Glutamatergic neuron (in vitro differentiated cells): ENCODE results near the gene SNX6. TPM values are rescaled to one million over a fixed set of nuclear protein-coding genes. Genes with fewer than 3 reads are reported as not detected.

Source experiments
- DNase-seq: peaks from one replicate; pipeline ENCODE4 v3.0.0; 2022
- H3K27ac Mint-ChIP-seq: one replicate; pipeline ENCODE4 v1.8.0; 2020; ENCODE audit warnings: mild to moderate bottlenecking, mixed read lengths, inconsistent platforms; ENCODE audit not compliant: unreplicated experiment
- H3K27me3 Mint-ChIP-seq: one replicate; pipeline ENCODE4 v1.8.0; 2020; ENCODE audit warnings: mild to moderate bottlenecking, moderate library complexity, mixed read lengths, inconsistent platforms; ENCODE audit not compliant: unreplicated experiment
- H3K36me3 Mint-ChIP-seq: one replicate; pipeline ENCODE4 v1.8.0; 2020; ENCODE audit warnings: mild to moderate bottlenecking, mixed read lengths, inconsistent platforms; ENCODE audit not compliant: unreplicated experiment
- H3K4me1 Mint-ChIP-seq: one replicate; pipeline ENCODE4 v1.8.0; 2020; ENCODE audit warnings: mild to moderate bottlenecking, low read depth, mixed read lengths, inconsistent platforms; ENCODE audit not compliant: unreplicated experiment
- H3K4me3 Mint-ChIP-seq: one replicate; pipeline ENCODE4 v1.8.0; 2020; ENCODE audit warnings: mild to moderate bottlenecking, mixed read lengths, inconsistent platforms; ENCODE audit not compliant: unreplicated experiment
- H3K9me3 Mint-ChIP-seq: one replicate; pipeline ENCODE4 v1.8.0; 2020; ENCODE audit warnings: mild to moderate bottlenecking, moderate library complexity, mixed read lengths, inconsistent platforms; ENCODE audit not compliant: unreplicated experiment
- total RNA-seq: library from RNA; stranded (reverse); fragmentation: NEBNext Ultra II Directional; extraction: Animal tissue kit (Norgen Biotek cat#: 25700); gene quantifications from one replicate; pipeline ENCODE4 v1.2.1, GENCODE V29; 2021; ENCODE audit not compliant: unreplicated experiment
- TF ChIP-seq, protein P1 (sequence below): fragments of 200-600 bp; sonication (generic); IDR thresholded peaks from one replicate; pipeline ENCODE4 v1.5.0; 2021; ENCODE audit not compliant: partially characterized antibody, unreplicated experiment

Gene SNX6
- total RNA-seq, 1 donor from 2014 or later, result 71.3 TPM

DNA sequence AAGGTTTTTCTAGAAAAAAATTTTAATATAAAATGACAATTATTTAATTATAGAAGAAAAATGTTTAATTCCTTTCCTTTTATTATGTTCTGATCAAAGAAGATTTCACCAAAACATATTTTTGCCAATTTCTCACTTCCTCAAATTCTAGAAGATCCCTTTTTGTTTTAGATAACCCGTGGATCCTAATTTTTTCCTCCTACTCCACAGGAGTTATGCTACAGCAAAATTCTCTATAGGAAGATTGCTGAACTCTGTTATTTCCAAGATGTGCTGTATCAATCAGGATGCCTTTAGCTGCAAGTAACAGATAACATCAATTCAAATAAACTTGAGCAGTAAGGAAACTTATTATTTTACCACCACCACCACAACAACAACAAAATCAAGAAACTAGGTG is 3.8 kb upstream of the SNX6 start:
- TF ChIP-seq, protein P1, sequence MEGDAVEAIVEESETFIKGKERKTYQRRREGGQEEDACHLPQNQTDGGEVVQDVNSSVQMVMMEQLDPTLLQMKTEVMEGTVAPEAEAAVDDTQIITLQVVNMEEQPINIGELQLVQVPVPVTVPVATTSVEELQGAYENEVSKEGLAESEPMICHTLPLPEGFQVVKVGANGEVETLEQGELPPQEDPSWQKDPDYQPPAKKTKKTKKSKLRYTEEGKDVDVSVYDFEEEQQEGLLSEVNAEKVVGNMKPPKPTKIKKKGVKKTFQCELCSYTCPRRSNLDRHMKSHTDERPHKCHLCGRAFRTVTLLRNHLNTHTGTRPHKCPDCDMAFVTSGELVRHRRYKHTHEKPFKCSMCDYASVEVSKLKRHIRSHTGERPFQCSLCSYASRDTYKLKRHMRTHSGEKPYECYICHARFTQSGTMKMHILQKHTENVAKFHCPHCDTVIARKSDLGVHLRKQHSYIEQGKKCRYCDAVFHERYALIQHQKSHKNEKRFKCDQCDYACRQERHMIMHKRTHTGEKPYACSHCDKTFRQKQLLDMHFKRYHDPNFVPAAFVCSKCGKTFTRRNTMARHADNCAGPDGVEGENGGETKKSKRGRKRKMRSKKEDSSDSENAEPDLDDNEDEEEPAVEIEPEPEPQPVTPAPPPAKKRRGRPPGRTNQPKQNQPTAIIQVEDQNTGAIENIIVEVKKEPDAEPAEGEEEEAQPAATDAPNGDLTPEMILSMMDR, result no peak
- DNase-seq, result no peak
- Mint-ChIP-seq H3K9me3 (no peaks in the 10 kb centered on the region), H3K27ac (no peak overlapping the region), H3K27me3 (peaks cover 2% of the 10 kb centered on the region), H3K36me3 (peaks cover 4% of the 10 kb centered on the region), H3K4me3 (no peak overlapping the region), H3K4me1 (no peaks in the 10 kb centered on the region)

DNA sequence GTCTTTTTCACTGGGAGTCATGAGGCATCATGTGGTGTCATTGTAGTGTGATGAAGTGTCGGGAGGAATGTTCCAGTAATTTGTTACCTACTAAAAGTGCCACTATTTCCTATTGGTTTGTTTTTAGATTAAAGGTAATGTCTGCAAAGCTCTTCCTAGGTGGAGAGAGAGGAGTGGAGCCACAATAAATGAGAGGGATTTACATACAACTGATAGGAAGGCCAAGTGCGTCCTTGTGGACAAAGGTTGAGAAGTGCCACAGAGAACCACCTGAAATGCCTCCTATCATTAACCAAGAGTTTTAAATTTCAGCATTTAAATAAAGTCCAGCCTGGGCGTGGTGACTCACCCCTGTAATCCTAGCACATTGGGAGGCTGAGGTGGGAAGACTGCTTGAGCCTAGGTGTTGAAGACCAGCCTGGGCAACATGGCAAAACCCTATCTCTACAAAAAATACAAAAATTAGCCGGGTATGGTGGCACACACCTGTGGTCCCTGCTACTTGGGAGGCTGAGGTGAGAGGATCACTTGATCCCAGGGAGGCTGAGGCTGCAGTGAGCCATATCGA is 2.5 kb upstream of the SNX6 start:
- H3K27me3 Mint-ChIP-seq, result peaks cover 2% of the 10 kb centered on the region
- no peaks in the 10 kb centered on the region for H3K9me3 Mint-ChIP-seq
- H3K36me3 Mint-ChIP-seq, result peaks cover 4% of the 10 kb centered on the region
- no peak overlapping the region for H3K27ac Mint-ChIP-seq
- DNase-seq, result no peak
- H3K4me3 Mint-ChIP-seq, result no peak overlapping the region
- no peaks in the 10 kb centered on the region for H3K4me1 Mint-ChIP-seq
- TF ChIP-seq, protein P1, result no peak

DNA sequence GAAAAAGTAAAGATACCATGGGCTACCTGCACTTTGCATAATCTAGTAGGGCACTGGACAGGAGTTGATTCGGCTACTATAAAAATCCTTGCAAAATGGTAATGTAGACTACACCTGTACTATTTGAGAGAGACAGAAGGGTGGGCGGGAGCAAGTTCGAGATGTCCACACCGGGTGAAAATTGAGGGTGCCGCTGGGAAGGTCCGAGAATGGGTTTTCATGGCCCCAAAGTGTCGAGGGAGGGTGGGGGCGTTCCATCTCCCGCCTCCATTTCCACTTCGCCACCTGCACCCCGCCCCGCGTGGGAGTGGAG is 648 bp downstream of the SNX6 start:
- H3K9me3 Mint-ChIP-seq, result no peaks in the 10 kb centered on the region

DNA sequence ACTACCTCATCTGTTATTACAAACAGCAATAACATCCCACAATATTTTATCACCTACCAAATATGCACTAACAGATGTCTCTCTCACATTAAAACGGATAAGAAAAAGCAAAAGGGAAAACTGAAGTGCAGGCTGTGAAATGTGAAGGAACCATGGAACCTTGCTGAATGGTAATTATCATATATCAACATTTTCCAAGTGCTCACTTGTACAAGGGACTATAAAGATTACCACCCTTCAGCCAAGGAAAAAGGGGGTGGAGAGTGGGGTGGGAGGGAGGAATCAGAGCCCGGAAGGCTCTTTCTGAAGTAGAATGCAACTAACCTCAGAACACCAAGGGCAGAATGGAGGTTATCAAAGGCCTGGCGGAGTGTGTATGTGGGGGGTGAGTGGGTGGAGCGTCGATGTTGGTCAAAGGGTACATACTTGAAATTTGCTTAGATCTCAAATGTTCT is 1.2 kb downstream of the SNX6 start:
- Mint-ChIP-seq H3K27ac (no peak overlapping the region), H3K4me3 (peak overlapping the region; percentile 98), H3K27me3 (peaks cover 2% of the 10 kb centered on the region), H3K9me3 (no peaks in the 10 kb centered on the region), H3K4me1 (no peaks in the 10 kb centered on the region), H3K36me3 (peaks cover 4% of the 10 kb centered on the region)
- no peak for DNase-seq
- TF ChIP-seq, protein P1, result no peak

More for the DNA sequence above, 648 bp downstream of the SNX6 start:
- Mint-ChIP-seq H3K4me3 (peak overlapping the region; percentile 98), H3K27me3 (peaks cover 2% of the 10 kb centered on the region), H3K36me3 (peaks cover 4% of the 10 kb centered on the region), H3K4me1 (no peaks in the 10 kb centered on the region), H3K27ac (peak overlapping the region; percentile 90)
- TF ChIP-seq, protein P1, result no peak
- no peak for DNase-seq

DNA sequence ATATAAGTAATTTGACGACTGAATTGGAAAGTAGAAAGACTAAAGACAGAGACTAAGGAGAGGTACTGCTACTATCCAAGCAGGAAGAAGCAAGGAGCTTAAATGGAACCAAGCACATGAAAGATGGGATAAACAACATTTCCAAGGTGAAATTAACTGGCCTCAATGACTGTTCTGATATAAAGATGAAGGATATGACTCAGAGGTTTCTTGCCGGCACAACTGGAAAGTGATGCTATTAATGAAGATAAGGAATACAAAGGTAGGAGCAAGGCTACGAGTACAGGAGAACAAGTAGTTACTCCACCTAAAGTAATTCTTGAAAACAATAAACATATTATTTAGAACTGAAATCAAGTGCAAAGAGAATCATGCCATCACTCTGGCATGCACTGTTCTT is 6.4 kb downstream of the SNX6 start:
- Mint-ChIP-seq H3K4me3 (no peak overlapping the region), H3K27ac (no peak overlapping the region), H3K36me3 (no peaks in the 10 kb centered on the region), H3K9me3 (no peaks in the 10 kb centered on the region), H3K27me3 (no peaks in the 10 kb centered on the region), H3K4me1 (no peaks in the 10 kb centered on the region)
- TF ChIP-seq, protein P1, result no peak
- no peak for DNase-seq
